ENCODE results near the gene TNFSF15. TPM values are rescaled to one million over a fixed set of nuclear protein-coding genes. Genes with fewer than 3 reads are reported as not detected.

TNFSF15 gene
- total RNA-seq, 2 donors from 2014 or later = 0.13 TPM; not detected in 1

GRCh38 chr9:114834386-114834785 is 28.5 kb upstream of the TNFSF15 start:
- Mint-ChIP-seq H3K4me1 (peaks cover 28% of the 10 kb centered on the region), H3K27ac (no peak overlapping the region), H3K36me3 (ENCODE audit: low read depth) (no peaks in the 10 kb centered on the region), H3K27me3 (no peaks in the 10 kb centered on the region), H3K9me3 (no peaks in the 10 kb centered on the region), H3K4me3 (no peak overlapping the region)
- no peak for ATAC-seq (replicated peaks)

- no peaks in the 10 kb centered on the region for H3K27me3 Mint-ChIP-seq
Measured at GRCh38 chr9:114830546-114830945, 24.7 kb upstream of the TNFSF15 start.

GRCh38 chr9:114829574-114830440 is 24.0 kb upstream of the TNFSF15 start:
- Mint-ChIP-seq H3K27ac (no peak overlapping the region), H3K4me1 (peaks cover 33% of the 10 kb centered on the region), H3K9me3 (peaks cover 4% of the 10 kb centered on the region), H3K4me3 (no peak overlapping the region), H3K36me3 (ENCODE audit: low read depth) (no peaks in the 10 kb centered on the region), H3K27me3 (no peaks in the 10 kb centered on the region)
- no peak for ATAC-seq (replicated peaks)

More at GRCh38 chr9:114830546-114830945, 24.7 kb upstream of the TNFSF15 start:
- ATAC-seq (replicated peaks) = no peak
- no peak overlapping the region for H3K4me3 Mint-ChIP-seq
- H3K27ac Mint-ChIP-seq = no peak overlapping the region
- H3K9me3 Mint-ChIP-seq = peaks cover 4% of the 10 kb centered on the region
- peaks cover 39% of the 10 kb centered on the region for H3K4me1 Mint-ChIP-seq
- no peaks in the 10 kb centered on the region for H3K36me3 Mint-ChIP-seq (ENCODE audit: low read depth)

- H3K36me3 Mint-ChIP-seq (ENCODE audit: low read depth) = no peaks in the 10 kb centered on the region
- H3K4me3 Mint-ChIP-seq = peak overlapping the region; percentile 1
- H3K9me3 Mint-ChIP-seq = peaks cover 4% of the 10 kb centered on the region
- H3K27ac Mint-ChIP-seq = peak overlapping the region; percentile 26
- no peaks in the 10 kb centered on the region for H3K27me3 Mint-ChIP-seq
- peak; percentile 37 for ATAC-seq (replicated peaks)
- peaks cover 23% of the 10 kb centered on the region for H3K4me1 Mint-ChIP-seq
Measured at GRCh38 chr9:114828303-114828650, 22.4 kb upstream of the TNFSF15 start.

- Mint-ChIP-seq H3K4me3 (peak overlapping the region; percentile 1), H3K27ac (peak overlapping the region; percentile 26), H3K27me3 (no peaks in the 10 kb centered on the region), H3K9me3 (peaks cover 4% of the 10 kb centered on the region), H3K4me1 (peaks cover 23% of the 10 kb centered on the region), H3K36me3 (ENCODE audit: low read depth) (no peaks in the 10 kb centered on the region)
- peak; percentile 100 for ATAC-seq (replicated peaks)
Measured at GRCh38 chr9:114827641-114828302, 21.9 kb upstream of the TNFSF15 start.

- no peak overlapping the region for H3K4me3 Mint-ChIP-seq
- peaks cover 31% of the 10 kb centered on the region for H3K4me1 Mint-ChIP-seq
- no peak overlapping the region for H3K27ac Mint-ChIP-seq
- H3K36me3 Mint-ChIP-seq (ENCODE audit: low read depth) = no peaks in the 10 kb centered on the region
- no peaks in the 10 kb centered on the region for H3K27me3 Mint-ChIP-seq
- ATAC-seq (replicated peaks) = no peak
- peaks cover 4% of the 10 kb centered on the region for H3K9me3 Mint-ChIP-seq
Measured at GRCh38 chr9:114826431-114826830, 20.6 kb upstream of the TNFSF15 start.

- no peak overlapping the region for H3K4me3 Mint-ChIP-seq
- H3K36me3 Mint-ChIP-seq (ENCODE audit: low read depth) = no peaks in the 10 kb centered on the region
- H3K27ac Mint-ChIP-seq = no peak overlapping the region
- ATAC-seq (replicated peaks) = no peak
- peaks cover 4% of the 10 kb centered on the region for H3K9me3 Mint-ChIP-seq
- H3K27me3 Mint-ChIP-seq = no peaks in the 10 kb centered on the region
- peaks cover 27% of the 10 kb centered on the region for H3K4me1 Mint-ChIP-seq
Measured at GRCh38 chr9:114825126-114825795, 19.4 kb upstream of the TNFSF15 start.

- H3K4me3 Mint-ChIP-seq = no peak overlapping the region
- H3K9me3 Mint-ChIP-seq = peaks cover 4% of the 10 kb centered on the region
- peaks cover 19% of the 10 kb centered on the region for H3K4me1 Mint-ChIP-seq
- ATAC-seq (replicated peaks) = no peak
- H3K27ac Mint-ChIP-seq = no peak overlapping the region
- no peaks in the 10 kb centered on the region for H3K27me3 Mint-ChIP-seq
- no peaks in the 10 kb centered on the region for H3K36me3 Mint-ChIP-seq (ENCODE audit: low read depth)
Measured at GRCh38 chr9:114824110-114824509, 18.3 kb upstream of the TNFSF15 start.

- no peaks in the 10 kb centered on the region for H3K27me3 Mint-ChIP-seq
- peaks cover 4% of the 10 kb centered on the region for H3K9me3 Mint-ChIP-seq
- H3K4me3 Mint-ChIP-seq = no peak overlapping the region
- no peak overlapping the region for H3K27ac Mint-ChIP-seq
- no peaks in the 10 kb centered on the region for H3K36me3 Mint-ChIP-seq (ENCODE audit: low read depth)
- peaks cover 19% of the 10 kb centered on the region for H3K4me1 Mint-ChIP-seq
- ATAC-seq (replicated peaks) = no peak
Measured at GRCh38 chr9:114823441-114823840, 17.6 kb upstream of the TNFSF15 start.

- ATAC-seq (replicated peaks) = no peak
- Mint-ChIP-seq H3K9me3 (peaks cover under 1% of the 10 kb centered on the region), H3K36me3 (ENCODE audit: low read depth) (no peaks in the 10 kb centered on the region), H3K4me1 (peaks cover 14% of the 10 kb centered on the region), H3K27me3 (no peaks in the 10 kb centered on the region), H3K4me3 (no peak overlapping the region), H3K27ac (no peak overlapping the region)
Measured at GRCh38 chr9:114822708-114823107, 16.9 kb upstream of the TNFSF15 start.

GRCh38 chr9:114820776-114821501 is 15.1 kb upstream of the TNFSF15 start:
- no peak for ATAC-seq (replicated peaks)
- H3K27ac Mint-ChIP-seq = no peak overlapping the region

GRCh38 chr9:114818178-114818577 is 12.3 kb upstream of the TNFSF15 start:
- no peaks in the 10 kb centered on the region for H3K27me3 Mint-ChIP-seq
- no peak overlapping the region for H3K4me3 Mint-ChIP-seq
- ATAC-seq (replicated peaks) = no peak
- H3K4me1 Mint-ChIP-seq = peaks cover 8% of the 10 kb centered on the region
- H3K9me3 Mint-ChIP-seq = peaks cover 3% of the 10 kb centered on the region
- H3K36me3 Mint-ChIP-seq (ENCODE audit: low read depth) = no peaks in the 10 kb centered on the region
- no peak overlapping the region for H3K27ac Mint-ChIP-seq

More at GRCh38 chr9:114820776-114821501, 15.1 kb upstream of the TNFSF15 start:
- H3K36me3 Mint-ChIP-seq (ENCODE audit: low read depth) = no peaks in the 10 kb centered on the region
- peaks cover 8% of the 10 kb centered on the region for H3K4me1 Mint-ChIP-seq
- no peaks in the 10 kb centered on the region for H3K9me3 Mint-ChIP-seq
- H3K4me3 Mint-ChIP-seq = no peak overlapping the region
- no peaks in the 10 kb centered on the region for H3K27me3 Mint-ChIP-seq

- peak; percentile 56 for ATAC-seq (replicated peaks)
- Mint-ChIP-seq H3K4me1 (peaks cover 4% of the 10 kb centered on the region), H3K4me3 (no peak overlapping the region), H3K9me3 (peaks cover 3% of the 10 kb centered on the region), H3K36me3 (ENCODE audit: low read depth) (no peaks in the 10 kb centered on the region), H3K27me3 (no peaks in the 10 kb centered on the region), H3K27ac (no peak overlapping the region)
Measured at GRCh38 chr9:114813717-114814418, 8.0 kb upstream of the TNFSF15 start.

Measured in activated T-helper 17 cell treated with anti-CD3 and anti-CD28 coated beads, Interleukin-2, amount 50 U/mL, for 72 hours (primary cell).